H1 (cell line): ENCODE data around the gene DHX32. TPM values are rescaled to one million over a fixed set of nuclear protein-coding genes. Genes with fewer than 3 reads are reported as not detected.
A peak's percentile ranks its signal among the peaks of the same experiment; 100 is the strongest.

Experiments used
- CTCF ChIA-PET: fragments of 300-600 bp; sonication (Branson Sonifier 250); formaldehyde crosslinking; loops from one replicate; lab custom pipeline; 2021; ENCODE audit not compliant: partially characterized antibody; lab: Charles Lee
- POLR2A ChIA-PET: fragments of 300-600 bp; sonication (Branson Sonifier 250); formaldehyde crosslinking; loops from one replicate; lab custom pipeline; 2021; ENCODE audit warnings: inconsistent platforms; ENCODE audit not compliant: partially characterized antibody; lab: Charles Lee
- DNase-seq, 2 experiments: peaks; one replicate each; pipeline versions ENCODE4 v3.0.0 to v3.0.0-alpha.2; 2010 to 2022; ENCODE audit warnings: low spot score in 2 of 2, low read depth in 1 of 2, mixed read lengths in 1 of 2
- FAIRE-seq: peaks from 2 replicates; lab custom pipeline; 2011; peaks lifted over from hg19 to GRCh38; lab: Jason Lieb, UNC
- H2AFZ ChIP-seq: 2 replicates; pipeline ENCODE4 v1.8.1; 2012; ENCODE audit warnings: low read length, inconsistent platforms
- H2AK5ac ChIP-seq: 2 replicates; pipeline ENCODE4 v1.6.1; 2013; ENCODE audit warnings: low read depth, low read length
- H2BK120ac ChIP-seq: replicated peaks from 2 replicates; pipeline ENCODE3; 2013; ENCODE audit warnings: low read depth, low read length, inconsistent platforms
- H2BK12ac ChIP-seq: 2 replicates; pipeline ENCODE4 v1.6.1; 2013; ENCODE audit warnings: low read depth, low read length
- H2BK15ac ChIP-seq: 2 replicates; pipeline ENCODE4 v1.6.1; 2013; ENCODE audit warnings: low read length
- H2BK20ac ChIP-seq: 2 replicates; pipeline ENCODE4 v1.6.1; 2013; ENCODE audit warnings: low read length
- H2BK5ac ChIP-seq: 2 replicates; pipeline ENCODE4 v1.6.1; 2013; ENCODE audit warnings: low read depth, low read length
- H3K14ac ChIP-seq: 2 replicates; pipeline ENCODE4 v1.6.1; 2013; ENCODE audit warnings: inconsistent platforms; ENCODE audit not compliant: insufficient read length
- H3K18ac ChIP-seq: 2 replicates; pipeline ENCODE4 v1.6.1; 2013; ENCODE audit warnings: low read length; ENCODE audit errors: extremely low read depth
- H3K23ac ChIP-seq: 2 replicates; pipeline ENCODE4 v1.6.1; 2013; ENCODE audit warnings: inconsistent platforms; ENCODE audit not compliant: insufficient read length
- H3K23me2 ChIP-seq: 2 replicates; pipeline ENCODE4 v1.6.1; 2013; ENCODE audit warnings: low read depth, low read length
- H3K27ac ChIP-seq: 2 replicates; pipeline ENCODE4 v1.6.1; 2011; ENCODE audit warnings: low read depth, low read length, inconsistent platforms
- H3K27me3 ChIP-seq, 4 experiments: replicated peaks in 1 of 4; 1 replicate in 1 of 4; 2 replicates in 3 of 4; pipeline versions ENCODE4 v1.6.1 to v1.8.1; 2011 to 2013; ENCODE audit warnings: low read length in 3 of 4, mild to moderate bottlenecking in 3 of 4, inconsistent platforms in 2 of 4, mixed read lengths in 2 of 4, moderate library complexity in 1 of 4; ENCODE audit not compliant: control insufficient read depth in 3 of 4, insufficient read depth in 3 of 4; ENCODE audit errors: extremely low read depth in 1 of 4
- H3K36me3 ChIP-seq, 4 experiments: 2 replicates each; pipeline versions ENCODE4 v1.6.1 to v1.8.1; 2011 to 2013; ENCODE audit warnings: mild to moderate bottlenecking in 4 of 4, low read length in 3 of 4, moderate library complexity in 2 of 4, control low read depth in 1 of 4, inconsistent platforms in 1 of 4; ENCODE audit not compliant: insufficient read depth in 4 of 4, control insufficient read depth in 2 of 4
- H3K4ac ChIP-seq: replicated peaks from 2 replicates; pipeline ENCODE3; 2013; ENCODE audit warnings: low read length, low read depth, mixed read lengths, inconsistent platforms; ENCODE audit not compliant: insufficient read length
- H3K4me1 ChIP-seq, 4 experiments: replicated peaks in 1 of 4; 1 replicate in 1 of 4; 2 replicates in 3 of 4; pipeline versions ENCODE4 v1.6.1 to v1.8.1; 2011 to 2013; ENCODE audit warnings: low read length in 3 of 4, inconsistent platforms in 2 of 4, mixed read lengths in 1 of 4; ENCODE audit not compliant: insufficient read depth in 4 of 4, control insufficient read depth in 3 of 4
- H3K4me2 ChIP-seq, 2 experiments: 2 replicates each; pipeline versions ENCODE4 v1.6.1 to v1.8.1; 2011 to 2013; ENCODE audit warnings: low read depth in 2 of 2, low read length in 2 of 2, control low read depth in 1 of 2, inconsistent platforms in 1 of 2, mild to moderate bottlenecking in 1 of 2; ENCODE audit not compliant: insufficient read depth in 1 of 2
- H3K4me3 ChIP-seq, 4 experiments: fragments of 200-600, 300-600 bp in 1 of 4; sonication (generic), shearing (Covaris generic), sonication (Bioruptor Twin) in 1 of 4; 2 replicates each; pipeline versions ENCODE4 v1.5.1 to v1.8.1; 2011 to 2016; ENCODE audit warnings: low read length in 4 of 4, low read depth in 3 of 4, control low read depth in 2 of 4, inconsistent platforms in 2 of 4, mild to moderate bottlenecking in 2 of 4, mixed read lengths in 1 of 4, moderate library complexity in 1 of 4; ENCODE audit not compliant: insufficient read depth in 2 of 4; ENCODE audit errors: extremely low read depth in 1 of 4
- H3K56ac ChIP-seq: replicated peaks from 2 replicates; pipeline ENCODE3; 2013; ENCODE audit warnings: low read depth, mild to moderate bottlenecking, mixed read lengths, low read length, inconsistent platforms; ENCODE audit not compliant: insufficient read length
- H3K79me1 ChIP-seq: 2 replicates; pipeline ENCODE4 v1.6.1; 2013; ENCODE audit warnings: low read depth, low read length, control low read depth
- H3K79me2 ChIP-seq, 2 experiments: 2 replicates each; pipeline versions ENCODE4 v1.6.1 to v1.8.1; 2012 to 2013; ENCODE audit warnings: low read length in 2 of 2, mild to moderate bottlenecking in 2 of 2, inconsistent platforms in 1 of 2; ENCODE audit not compliant: insufficient read depth in 2 of 2, control insufficient read depth in 1 of 2
- H3K9ac ChIP-seq, 4 experiments: replicated peaks in 1 of 4; 1 replicate in 1 of 4; 2 replicates in 3 of 4; pipeline versions ENCODE4 v1.6.1 to v1.8.1; 2011 to 2013; ENCODE audit warnings: low read depth in 3 of 4, low read length in 3 of 4, control low read depth in 2 of 4, mild to moderate bottlenecking in 2 of 4, moderate library complexity in 2 of 4, inconsistent platforms in 1 of 4; ENCODE audit errors: extremely low read depth in 1 of 4
- H3K9me3 ChIP-seq, 2 experiments: 2 replicates each; pipeline versions ENCODE4 v1.6.1 to v1.8.1; 2012 to 2013; ENCODE audit warnings: mild to moderate bottlenecking in 2 of 2, moderate library complexity in 2 of 2, control low read depth in 1 of 2, inconsistent platforms in 1 of 2, low read depth in 1 of 2, low read length in 1 of 2, mixed read lengths in 1 of 2; ENCODE audit not compliant: insufficient read depth in 2 of 2
- H4K20me1 ChIP-seq, 2 experiments: replicated peaks in 1 of 2; 2 replicates each; pipeline versions ENCODE3 to v1.8.1; 2011 to 2013; ENCODE audit warnings: inconsistent platforms in 2 of 2, low read length in 2 of 2, mild to moderate bottlenecking in 1 of 2; ENCODE audit not compliant: insufficient read depth in 2 of 2, control insufficient read depth in 1 of 2
- H4K5ac ChIP-seq: 2 replicates; pipeline ENCODE4 v1.6.1; 2013; ENCODE audit warnings: low read length, low read depth, mixed read lengths, inconsistent platforms; ENCODE audit not compliant: insufficient read length
- H4K8ac ChIP-seq: 2 replicates; pipeline ENCODE4 v1.8.0; 2013; ENCODE audit warnings: mild to moderate bottlenecking, moderate library complexity, low read length, inconsistent platforms; ENCODE audit not compliant: insufficient read depth; ENCODE audit errors: extremely low read depth
- H4K91ac ChIP-seq: replicated peaks from 2 replicates; pipeline ENCODE3; 2013; ENCODE audit warnings: low read length, mixed read lengths, inconsistent platforms; ENCODE audit not compliant: insufficient read length
- CHD1 ChIP-seq: IDR thresholded peaks from 2 replicates; pipeline ENCODE4 v1.6.1; 2012; ENCODE audit warnings: low read depth, low read length, improper control_type of control experiment
- MAFK ChIP-seq: IDR thresholded peaks from 2 replicates; pipeline ENCODE4 v1.6.1; 2012; ENCODE audit warnings: low read depth, mild to moderate bottlenecking, improper control_type of control experiment, low read length
- WGBS, 2 experiments: shearing (Covaris generic) in 1 of 2; methylation state at CpG; one replicate each; pipeline versions ENCODE4 v1.1.6 to v1.1.7; 2013 to 2015; ENCODE audit warnings: low lambda C conversion rate in 2 of 2, mixed read lengths in 2 of 2, inconsistent platforms in 1 of 2, low coverage in 1 of 2, missing lambda C conversion rate in 1 of 2; ENCODE audit not compliant: insufficient replicate concordance in 2 of 2, insufficient coverage in 1 of 2, insufficient read length in 1 of 2; ENCODE audit errors: extremely low coverage in 1 of 2, missing lambda C conversion rate in 1 of 2; 5-methylcytosine and 5-hydroxymethylcytosine counted together
- polyA plus RNA-seq, 7 experiments: library from polyadenylated mRNA; depleted of rRNA in 3 of 7; stranded (reverse) in 5 of 7; unstranded in 2 of 7; fragments of >200 nt in 5 of 7; fragments of 200-250 nt in 2 of 7; gene quantifications; 1 replicate in 5 of 7; 2 replicates in 1 of 7; 4 replicates in 1 of 7; pipeline versions ENCODE4 v1.2.1 to v1.2.3, GENCODE V29; 2011 to 2013; ENCODE audit warnings: missing spikeins in 2 of 7, mixed read lengths in 2 of 7
- total RNA-seq: library from RNA; stranded (reverse); fragmentation: NEBNext Ultra II Directional; extraction: Animal tissue kit (Norgen Biotek cat#: 25700); gene quantifications from 2 replicates; pipeline ENCODE4 v1.2.1, GENCODE V29; 2021

Gene DHX32
- total and polyA plus RNA-seq, 2 of the 8 experiments (the other 6 are each of a cell fraction or from before 2014, with no cell fraction given): 12.4 to 15.8 TPM

GRCh38 chr10:125878957-125879835 lies 1.9 kb downstream of the DHX32 start:
- Histone ChIP-seq H3K56ac (no peak overlapping the region), H2BK20ac (no peak overlapping the region), H3K18ac (no peak overlapping the region), H2AK5ac (no peak overlapping the region), H3K36me3 (peaks cover 0 to 15% (median 3%) of the 10 kb centered on the region in 4 experiments; a peak in 5 of 8 replicates), H2BK120ac (no peak overlapping the region), H3K9me3 (peaks cover 10 to 17% of the 10 kb centered on the region in 2 experiments), H3K14ac (no peak overlapping the region), H3K4me1 (peaks cover 2 to 19% (median 7%) of the 10 kb centered on the region in 4 experiments), H3K79me1 (no peaks in the 10 kb centered on the region; the same call in 1 of the 2 replicates), H4K8ac (no peak overlapping the region), H3K4ac (no peak overlapping the region), H3K27me3 (no peaks in the 10 kb centered on the region; a peak in 1 of 7 replicates), H2AFZ (no peak overlapping the region), H3K27ac (no peak overlapping the region)
- 89% methylated on average over 9 of the region's 11 CpGs; no CpG with 5 or more reads in 1 of the 2 experiments for WGBS, 2 experiments
- no peak for FAIRE-seq
- TF ChIP-seq MAFK: peak; percentile 9; the same call in 1 of the 2 replicates
- no peak for TF ChIP-seq CHD1
- TF ChIP-seq, all 59 proteins: peak for 1
- no peak overlapping the region for H2BK5ac ChIP-seq
- no peaks in the 10 kb centered on the region; the same call in 1 of the 2 replicates for H3K23me2 ChIP-seq
- POLR2A ChIA-PET: no interaction called here
- H3K9ac ChIP-seq: no peak overlapping the region
- no peak overlapping the region for H4K91ac ChIP-seq
- H3K79me2 ChIP-seq: no peaks in the 10 kb centered on the region
- H4K20me1 ChIP-seq: no peaks in the 10 kb centered on the region
- CTCF ChIA-PET: interaction anchor here (0.6 to 1.3 kb wide), 5 partner anchors 10 to 36 kb away, joined by 3 to 5 read pairs (median 3); no protein-coding TSS in a partner anchor
- no peak overlapping the region for H3K23ac ChIP-seq
- H4K5ac ChIP-seq: no peak overlapping the region
- no peak overlapping the region for H2BK12ac ChIP-seq
- H3K4me2 ChIP-seq: no peak overlapping the region
- DNase-seq: no peak
- H3K4me3 ChIP-seq: no peak overlapping the region
- H2BK15ac ChIP-seq: no peak overlapping the region; the same call in 1 of the 2 replicates
